HL-60/S4 treated with retinoic acid at 250 ng/mL for 4 days and 3 days (cell line): ENCODE measurements around the gene CAV1.

Source experiments
- in situ Hi-C: fragments of 300-500 bp; cut with MboI; formaldehyde crosslinking; loops from 2 replicates; pipeline ENCODE4 v1.7.0; 2022; ENCODE audit warnings: low sequenced_read_pairs

The CAV1 gene

GRCh38 chr7:116576350-116577319 lies 51.8 kb downstream of the CAV1 start:
- in situ Hi-C loops = loop anchor here (25.0 kb wide), 2 partner anchors 314 to 414 kb away; no protein-coding TSS in a partner anchor

DNA sequence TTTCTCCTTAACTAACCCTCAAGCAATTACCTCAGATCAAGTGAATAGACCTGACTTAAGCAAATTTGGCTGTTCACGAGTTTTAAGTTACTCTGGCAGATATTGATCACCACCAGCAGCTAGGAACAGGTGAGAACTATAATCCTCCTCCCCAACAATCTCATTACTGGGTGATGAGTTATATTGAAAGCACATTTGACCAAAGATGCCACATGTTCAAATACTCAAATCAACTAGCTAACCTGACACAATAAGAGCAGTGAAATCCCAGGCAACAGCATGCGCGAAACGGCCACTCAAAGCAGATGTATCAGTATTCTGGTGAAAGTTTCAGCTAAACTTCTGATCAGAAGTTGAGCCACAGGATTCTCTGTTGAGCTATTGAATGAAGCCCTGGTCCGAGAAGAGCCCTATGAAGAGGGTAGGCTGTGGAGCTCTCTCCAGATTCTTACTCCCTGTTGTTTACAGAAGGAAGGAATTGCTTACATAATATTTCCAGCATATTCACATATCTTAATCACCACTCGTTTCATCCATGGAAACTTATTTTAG lies 52.6 kb downstream of the CAV1 start:
- in situ Hi-C loops = loop anchor here (25.0 kb wide), 2 partner anchors 315 to 415 kb away; no protein-coding TSS in a partner anchor

GRCh38 chr7:116578526-116578925 lies 53.7 kb downstream of the CAV1 start:
- in situ Hi-C loops = loop anchor here (25.0 kb wide), 2 partner anchors 316 to 416 kb away; no protein-coding TSS in a partner anchor

- in situ Hi-C loops = loop anchor here (25.0 kb wide), 2 partner anchors 317 to 417 kb away; no protein-coding TSS in a partner anchor
Observed at GRCh38 chr7:116579322-116579721, 54.5 kb downstream of the CAV1 start.

GRCh38 chr7:116579835-116580234 lies 55.0 kb downstream of the CAV1 start:
- in situ Hi-C loops = loop anchor here (25.0 kb wide), 2 partner anchors 318 to 418 kb away; no protein-coding TSS in a partner anchor

DNA sequence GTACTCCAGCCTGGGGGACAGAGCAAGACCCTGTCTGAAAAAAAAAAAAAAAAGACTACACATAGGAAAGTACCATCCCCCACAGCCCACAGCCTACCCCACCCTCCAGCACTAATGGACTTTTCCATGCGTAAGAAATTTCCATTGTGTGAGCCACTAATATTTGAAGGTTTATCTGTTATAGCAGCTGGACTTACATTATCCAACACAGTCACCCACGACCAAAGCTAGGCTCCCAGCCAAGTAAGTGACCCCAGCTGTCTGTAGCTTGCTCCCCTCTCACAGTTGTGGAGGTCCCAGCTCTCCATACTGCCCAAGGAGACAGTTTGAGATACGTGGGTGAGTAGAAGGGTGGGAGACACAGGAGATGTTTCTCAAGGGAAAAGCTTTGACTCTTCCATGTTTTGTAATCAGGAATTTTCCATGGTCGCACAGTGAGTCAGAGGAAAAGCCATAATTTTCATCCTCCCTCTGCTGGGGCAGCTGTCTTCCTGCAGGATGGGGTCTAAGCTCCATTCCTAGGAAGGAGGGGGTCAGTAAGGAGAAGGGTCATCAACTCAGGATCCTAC lies 57.4 kb downstream of the CAV1 start:
- in situ Hi-C loops = loop anchor here (25.0 kb wide), 2 partner anchors 320 to 420 kb away; no protein-coding TSS in a partner anchor

- in situ Hi-C loops = loop anchor here (25.0 kb wide), 2 partner anchors 321 to 421 kb away; no protein-coding TSS in a partner anchor
Observed at GRCh38 chr7:116582806-116583444, 58.1 kb downstream of the CAV1 start.

DNA sequence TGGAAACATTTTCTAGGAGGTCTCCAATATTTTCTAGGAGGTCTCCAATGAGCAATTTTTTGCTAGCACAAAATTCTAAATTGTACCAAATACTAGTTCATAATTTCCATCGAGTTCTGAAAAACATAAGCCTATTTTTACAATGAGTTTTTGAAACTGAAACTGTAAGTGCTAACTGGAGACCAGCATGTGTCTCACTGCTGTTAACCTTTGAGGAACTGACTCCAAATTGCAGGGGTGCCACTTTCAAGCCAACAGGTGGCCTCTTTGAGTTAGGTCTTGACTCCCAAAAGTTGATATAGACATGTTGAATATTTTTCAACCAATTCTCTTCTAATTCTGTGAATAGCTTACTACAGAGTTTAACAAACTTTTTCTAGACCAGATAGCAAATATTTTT lies 58.8 kb downstream of the CAV1 start:
- in situ Hi-C loops = loop anchor here (25.0 kb wide), 2 partner anchors 321 to 421 kb away; no protein-coding TSS in a partner anchor

DNA sequence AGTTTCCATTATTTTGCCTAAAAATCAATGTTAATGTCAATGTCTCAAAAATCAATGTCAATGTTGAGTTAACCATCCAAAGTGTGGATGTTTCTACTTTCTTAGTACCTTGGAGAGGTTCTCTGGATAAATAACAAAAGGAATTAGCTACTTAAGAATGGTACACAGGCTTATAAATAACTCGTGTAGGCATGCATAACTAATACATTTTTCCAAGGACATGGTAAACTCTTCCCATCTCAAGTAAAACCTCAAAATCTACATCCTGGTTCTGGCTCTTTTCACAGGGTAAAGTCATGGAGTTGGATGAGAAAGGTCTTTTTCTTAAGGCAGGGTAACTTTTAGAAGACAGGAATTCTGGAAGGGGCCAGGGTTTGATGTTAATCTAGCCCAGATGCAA lies 59.9 kb downstream of the CAV1 start:
- in situ Hi-C loops = loop anchor here (25.0 kb wide), 2 partner anchors 322 to 422 kb away; no protein-coding TSS in a partner anchor

DNA sequence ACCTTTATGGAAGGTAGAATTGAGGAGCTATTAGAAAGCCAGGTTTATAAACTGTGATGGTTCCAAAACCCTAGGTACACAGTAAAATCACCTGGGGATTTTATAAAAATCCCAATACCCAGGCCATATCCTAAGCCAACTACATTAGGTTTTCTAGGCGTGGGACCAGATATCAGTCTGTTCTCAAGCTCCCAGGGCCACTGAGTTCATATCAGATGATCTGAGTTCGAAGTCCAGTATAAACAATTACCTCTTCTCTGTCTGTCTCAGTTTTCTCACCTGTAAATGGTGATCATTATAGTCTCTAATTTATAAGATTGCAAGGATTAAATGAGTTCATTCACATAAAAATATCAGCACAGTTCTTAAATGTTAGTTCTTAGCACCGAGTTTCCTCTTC lies 60.6 kb downstream of the CAV1 start:
- in situ Hi-C loops = loop anchor here (25.0 kb wide), 2 partner anchors 323 to 423 kb away; no protein-coding TSS in a partner anchor

- in situ Hi-C loops = loop anchor here (25.0 kb wide), 2 partner anchors 324 to 424 kb away; no protein-coding TSS in a partner anchor
Observed at GRCh38 chr7:116585967-116586366, 61.1 kb downstream of the CAV1 start.

GRCh38 chr7:116587200-116587599 lies 62.4 kb downstream of the CAV1 start:
- in situ Hi-C loops = loop anchor here (25.0 kb wide), 2 partner anchors 325 to 425 kb away; no protein-coding TSS in a partner anchor

- in situ Hi-C loops = loop anchor here (25.0 kb wide), 2 partner anchors 326 to 426 kb away; no protein-coding TSS in a partner anchor
Observed at GRCh38 chr7:116588225-116588624, 63.4 kb downstream of the CAV1 start.

DNA sequence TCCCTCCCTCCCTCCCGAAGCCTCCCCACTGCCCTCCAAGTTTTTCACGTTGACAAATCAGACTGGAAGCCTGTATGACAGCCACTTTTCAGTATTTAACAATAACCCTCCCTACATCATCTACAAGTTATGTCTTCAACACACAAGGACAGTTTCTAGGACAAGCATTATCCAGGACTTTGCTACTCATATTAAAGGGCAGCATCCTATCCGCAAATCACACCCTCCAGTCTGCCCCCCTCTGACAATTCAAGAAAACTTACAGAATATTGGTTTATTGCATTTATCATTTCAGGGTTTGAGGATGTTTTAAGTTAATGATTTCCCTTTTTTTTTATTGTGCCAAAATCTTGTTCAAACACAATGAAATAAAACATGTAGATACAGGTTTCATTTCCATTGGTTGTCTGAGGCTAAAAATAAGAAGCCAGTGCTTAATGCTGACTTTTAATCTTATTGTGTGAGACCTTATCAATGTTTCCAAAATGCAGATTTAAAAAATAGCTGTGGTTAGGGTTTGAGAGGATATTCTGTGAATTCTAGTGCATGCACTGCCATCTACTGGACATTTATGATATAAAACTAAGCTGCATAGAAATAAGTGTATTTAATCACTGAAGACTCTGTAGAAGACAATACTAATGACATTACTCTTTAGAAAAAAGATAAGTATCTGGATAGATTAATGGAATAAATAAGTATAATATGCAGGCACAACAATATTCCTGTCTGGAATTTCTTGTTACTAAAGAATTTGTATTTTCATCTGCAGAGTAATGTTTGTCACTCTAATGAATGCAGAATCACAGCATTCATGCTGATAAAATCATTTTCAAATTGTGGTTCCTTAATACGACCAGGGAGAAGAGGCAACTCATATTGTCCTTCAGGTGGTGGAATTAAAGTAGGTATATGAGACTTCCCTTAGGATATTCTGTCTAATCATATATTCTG lies 64.1 kb downstream of the CAV1 start:
- in situ Hi-C loops = loop anchor here (25.0 kb wide), 2 partner anchors 327 to 427 kb away; no protein-coding TSS in a partner anchor

GRCh38 chr7:116591202-116592040 lies 66.6 kb downstream of the CAV1 start:
- in situ Hi-C loops = loop anchor here (25.0 kb wide), 2 partner anchors 329 to 429 kb away; no protein-coding TSS in a partner anchor

- in situ Hi-C loops = loop anchor here (25.0 kb wide), 2 partner anchors 330 to 430 kb away; no protein-coding TSS in a partner anchor
Observed at GRCh38 chr7:116592041-116592355, 67.2 kb downstream of the CAV1 start.

- in situ Hi-C loops = loop anchor here (25.0 kb wide), 2 partner anchors 330 to 430 kb away; no protein-coding TSS in a partner anchor
Observed at GRCh38 chr7:116592445-116592844, 67.6 kb downstream of the CAV1 start.
